ENCODE results near the gene RPRML.

DNA sequence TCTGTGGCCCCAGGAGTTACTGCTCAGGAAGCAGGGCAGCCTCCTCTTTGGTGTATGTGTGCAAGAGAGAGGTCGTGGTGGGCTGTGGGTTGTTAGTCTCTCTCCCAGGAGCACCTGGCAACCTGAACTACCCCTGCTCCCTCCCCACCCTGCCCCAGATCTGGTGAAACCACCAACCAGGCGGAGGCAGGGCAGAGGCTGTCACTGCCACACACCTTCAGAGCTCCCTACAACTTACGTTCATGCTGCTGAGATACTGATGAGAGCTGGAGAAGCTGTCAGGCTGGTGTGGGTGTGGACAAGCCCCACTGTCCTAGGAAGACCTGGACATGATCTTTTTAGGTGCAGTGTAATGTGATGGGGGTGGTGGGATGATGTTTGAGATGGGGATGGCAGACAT, 31.8 kb downstream of the RPRML start:
- no peak for TF ChIP-seq EZH2 (IDR thresholded peaks at IDR 0.05; ENCODE audit: insufficient read depth, poor library complexity, severe bottlenecking)
- TF ChIP-seq EZH2phosphoT487 (IDR thresholded peaks at IDR 0.05; ENCODE audit: insufficient read depth, low read depth), result no peak
